Measurements from ENCODE around the gene GDPD3. TPM values are rescaled to one million over a fixed set of nuclear protein-coding genes. Genes with fewer than 3 reads are reported as not detected.
A peak's percentile ranks its signal among the peaks of the same experiment; 100 is the strongest.

GDPD3 gene
- total and polyA plus RNA-seq, 2 of the 13 experiments (the other 11 are each of a cell fraction or from before 2014, with no cell fraction given): 18.7 to 20.6 TPM

DNA sequence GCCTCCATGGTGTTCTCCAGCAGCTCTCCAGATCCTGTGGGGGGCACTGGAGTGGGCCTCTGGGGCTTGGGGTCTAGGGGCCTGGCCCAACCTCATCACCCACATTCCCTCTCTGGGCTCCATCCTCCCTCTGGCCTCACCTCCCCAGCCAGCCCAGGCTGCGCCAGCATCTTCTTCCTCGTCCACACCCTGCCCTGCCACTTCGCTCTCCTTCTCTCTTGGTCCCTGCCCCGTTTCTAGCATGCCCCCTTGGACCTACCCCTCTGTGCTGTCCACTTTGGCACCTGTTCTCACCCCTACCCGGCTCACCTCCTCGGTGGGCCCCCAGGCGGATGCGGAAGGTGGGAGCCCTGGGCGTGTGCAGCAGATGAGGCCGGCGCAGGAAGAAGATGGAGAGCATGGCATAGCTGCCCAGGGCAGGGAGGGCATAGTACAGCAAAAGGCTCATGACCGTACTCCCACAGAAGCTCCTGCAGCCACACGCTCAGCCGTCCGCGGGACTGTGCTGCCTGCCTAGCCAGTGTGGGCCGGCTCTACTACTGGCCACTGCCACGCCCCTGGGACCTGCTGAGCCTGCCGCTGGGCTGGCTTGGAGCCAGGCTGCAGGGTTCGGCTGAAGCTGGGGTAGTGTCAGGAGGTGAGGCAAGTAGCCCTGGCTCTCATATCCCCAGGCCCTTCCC is at the start of gene GDPD3 (continued):
- TF ChIP-seq ZNF207 (IDR thresholded peaks at IDR 0.05; ENCODE audit: borderline replicate concordance) (no peak), KDM6A (CRISPR knock-in tag; IDR thresholded peaks at IDR 0.05; ENCODE audit: low read depth) (no peak), YEATS4 (CRISPR knock-in tag; IDR thresholded peaks at IDR 0.05; ENCODE audit: borderline replicate concordance) (no peak), ZNF782 (CRISPR knock-in tag; IDR thresholded peaks at IDR 0.05; ENCODE audit: borderline replicate concordance) (no peak), SIN3A (IDR thresholded peaks at IDR 0.05; ENCODE audit: borderline replicate concordance, low read depth, low read length) (peak; percentile 34; the same call in 1 of the 2 replicates), NR2F6 (IDR thresholded peaks at IDR 0.05) (no peak), NR2F6 (CRISPR knock-in tag; IDR thresholded peaks at IDR 0.05) (peak; percentile 18; the same call in 1 of the 2 replicates), ELF1 (CRISPR knock-in tag; IDR thresholded peaks at IDR 0.05) (0 out of 2 replicates have a peak, but pooled peaks have one; percentile 1), SIN3B (IDR thresholded peaks at IDR 0.05; ENCODE audit: low read length) (no peak), BCL6 (CRISPR knock-in tag; IDR thresholded peaks at IDR 0.05) (no peak), CBFB (CRISPR knock-in tag; IDR thresholded peaks at IDR 0.05) (0 out of 2 replicates have a peak, but pooled peaks have one; percentile 8), SMYD3 (CRISPR knock-in tag; IDR thresholded peaks at IDR 0.05) (no peak), ZNF790 (CRISPR knock-in tag; IDR thresholded peaks at IDR 0.05; ENCODE audit: borderline replicate concordance) (no peak), RXRA (CRISPR knock-in tag; IDR thresholded peaks at IDR 0.05) (peak; percentile 9; the same call in 1 of the 2 replicates), NFKBIZ (CRISPR knock-in tag; IDR thresholded peaks at IDR 0.05) (no peak), HNRNPUL1 (IDR thresholded peaks at IDR 0.05; ENCODE audit: low read depth, low read length) (no peak), HNRNPK (IDR thresholded peaks at IDR 0.05; ENCODE audit: low read depth, low read length, poor library complexity, severe bottlenecking) (peak; percentile 0), ZSCAN20 (CRISPR knock-in tag; IDR thresholded peaks at IDR 0.05; ENCODE audit: borderline replicate concordance) (no peak), ZFY (CRISPR knock-in tag; IDR thresholded peaks at IDR 0.05) (no peak), NR3C1 (CRISPR knock-in tag; IDR thresholded peaks at IDR 0.05) (no peak)
- TF ChIP-seq, protein P1, sequence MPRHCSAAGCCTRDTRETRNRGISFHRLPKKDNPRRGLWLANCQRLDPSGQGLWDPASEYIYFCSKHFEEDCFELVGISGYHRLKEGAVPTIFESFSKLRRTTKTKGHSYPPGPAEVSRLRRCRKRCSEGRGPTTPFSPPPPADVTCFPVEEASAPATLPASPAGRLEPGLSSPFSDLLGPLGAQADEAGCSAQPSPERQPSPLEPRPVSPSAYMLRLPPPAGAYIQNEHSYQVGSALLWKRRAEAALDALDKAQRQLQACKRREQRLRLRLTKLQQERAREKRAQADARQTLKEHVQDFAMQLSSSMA (CRISPR knock-in tag; IDR thresholded peaks at IDR 0.05): 0 out of 2 replicates have a peak, but pooled peaks have one; percentile 80
- TF ChIP-seq, protein P2, sequence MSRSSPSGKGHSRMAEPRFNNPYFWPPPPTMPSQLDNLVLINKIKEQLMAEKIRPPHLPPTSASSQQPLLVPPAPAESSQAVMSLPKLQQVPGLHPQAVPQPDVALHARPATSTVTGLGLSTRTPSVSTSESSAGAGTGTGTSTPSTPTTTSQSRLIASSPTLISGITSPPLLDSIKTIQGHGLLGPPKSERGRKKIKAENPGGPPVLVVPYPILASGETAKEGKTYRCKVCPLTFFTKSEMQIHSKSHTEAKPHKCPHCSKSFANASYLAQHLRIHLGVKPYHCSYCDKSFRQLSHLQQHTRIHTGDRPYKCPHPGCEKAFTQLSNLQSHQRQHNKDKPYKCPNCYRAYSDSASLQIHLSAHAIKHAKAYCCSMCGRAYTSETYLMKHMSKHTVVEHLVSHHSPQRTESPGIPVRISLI (CRISPR knock-in tag; IDR thresholded peaks at IDR 0.05; ENCODE audit: borderline replicate concordance): no peak
- TF ChIP-seq, protein P3, sequence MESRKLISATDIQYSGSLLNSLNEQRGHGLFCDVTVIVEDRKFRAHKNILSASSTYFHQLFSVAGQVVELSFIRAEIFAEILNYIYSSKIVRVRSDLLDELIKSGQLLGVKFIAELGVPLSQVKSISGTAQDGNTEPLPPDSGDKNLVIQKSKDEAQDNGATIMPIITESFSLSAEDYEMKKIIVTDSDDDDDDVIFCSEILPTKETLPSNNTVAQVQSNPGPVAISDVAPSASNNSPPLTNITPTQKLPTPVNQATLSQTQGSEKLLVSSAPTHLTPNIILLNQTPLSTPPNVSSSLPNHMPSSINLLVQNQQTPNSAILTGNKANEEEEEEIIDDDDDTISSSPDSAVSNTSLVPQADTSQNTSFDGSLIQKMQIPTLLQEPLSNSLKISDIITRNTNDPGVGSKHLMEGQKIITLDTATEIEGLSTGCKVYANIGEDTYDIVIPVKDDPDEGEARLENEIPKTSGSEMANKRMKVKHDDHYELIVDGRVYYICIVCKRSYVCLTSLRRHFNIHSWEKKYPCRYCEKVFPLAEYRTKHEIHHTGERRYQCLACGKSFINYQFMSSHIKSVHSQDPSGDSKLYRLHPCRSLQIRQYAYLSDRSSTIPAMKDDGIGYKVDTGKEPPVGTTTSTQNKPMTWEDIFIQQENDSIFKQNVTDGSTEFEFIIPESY (CRISPR knock-in tag; IDR thresholded peaks at IDR 0.05): peak; percentile 95
- TF ChIP-seq, protein P4, sequence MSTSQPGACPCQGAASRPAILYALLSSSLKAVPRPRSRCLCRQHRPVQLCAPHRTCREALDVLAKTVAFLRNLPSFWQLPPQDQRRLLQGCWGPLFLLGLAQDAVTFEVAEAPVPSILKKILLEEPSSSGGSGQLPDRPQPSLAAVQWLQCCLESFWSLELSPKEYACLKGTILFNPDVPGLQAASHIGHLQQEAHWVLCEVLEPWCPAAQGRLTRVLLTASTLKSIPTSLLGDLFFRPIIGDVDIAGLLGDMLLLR (CRISPR knock-in tag; IDR thresholded peaks at IDR 0.05): no peak
- TF ChIP-seq, protein P5, sequence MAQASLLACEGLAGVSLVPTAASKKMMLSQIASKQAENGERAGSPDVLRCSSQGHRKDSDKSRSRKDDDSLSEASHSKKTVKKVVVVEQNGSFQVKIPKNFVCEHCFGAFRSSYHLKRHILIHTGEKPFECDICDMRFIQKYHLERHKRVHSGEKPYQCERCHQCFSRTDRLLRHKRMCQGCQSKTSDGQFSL (CRISPR knock-in tag; IDR thresholded peaks at IDR 0.05): no peak
- TF ChIP-seq, protein P6, sequence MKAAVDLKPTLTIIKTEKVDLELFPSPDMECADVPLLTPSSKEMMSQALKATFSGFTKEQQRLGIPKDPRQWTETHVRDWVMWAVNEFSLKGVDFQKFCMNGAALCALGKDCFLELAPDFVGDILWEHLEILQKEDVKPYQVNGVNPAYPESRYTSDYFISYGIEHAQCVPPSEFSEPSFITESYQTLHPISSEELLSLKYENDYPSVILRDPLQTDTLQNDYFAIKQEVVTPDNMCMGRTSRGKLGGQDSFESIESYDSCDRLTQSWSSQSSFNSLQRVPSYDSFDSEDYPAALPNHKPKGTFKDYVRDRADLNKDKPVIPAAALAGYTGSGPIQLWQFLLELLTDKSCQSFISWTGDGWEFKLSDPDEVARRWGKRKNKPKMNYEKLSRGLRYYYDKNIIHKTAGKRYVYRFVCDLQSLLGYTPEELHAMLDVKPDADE (CRISPR knock-in tag; IDR thresholded peaks at IDR 0.05): no peak

Measured in HepG2 (cell line).